Fibroblast of peridontal ligament (primary cell): ENCODE results near the gene CEP70.
"Not testable (repeated sequence)": the region's sequence is repeated elsewhere in the genome, so short reads cannot be mapped to it uniquely, and the experiment has no call there.

ENCODE experiments used
- DNase-seq: peaks from one replicate; pipeline ENCODE4 v3.0.0-alpha.2; 2010; ENCODE audit errors: extremely low read depth

Gene CEP70

DNA sequence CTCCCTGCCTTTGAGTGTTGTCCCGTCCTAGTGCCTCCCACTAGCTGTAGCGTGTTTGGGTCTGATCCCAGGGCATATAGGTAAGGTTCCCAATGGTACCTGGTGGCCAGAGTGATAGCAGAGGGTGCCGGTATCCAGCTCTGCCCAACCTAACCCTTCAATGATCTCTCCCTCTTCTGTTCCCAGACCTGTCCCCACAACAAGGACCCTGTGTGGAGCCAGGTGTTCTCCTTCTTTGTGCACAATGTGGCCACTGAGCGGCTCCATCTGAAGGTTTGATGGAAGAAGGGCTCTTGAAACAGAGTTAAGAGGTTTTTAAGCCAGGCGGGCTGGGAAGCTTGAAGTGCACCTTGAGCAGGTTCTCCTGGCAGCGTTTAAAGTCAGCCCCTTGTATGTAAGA, 124.2 kb downstream of the CEP70 start:
- no peak for DNase-seq

DNA sequence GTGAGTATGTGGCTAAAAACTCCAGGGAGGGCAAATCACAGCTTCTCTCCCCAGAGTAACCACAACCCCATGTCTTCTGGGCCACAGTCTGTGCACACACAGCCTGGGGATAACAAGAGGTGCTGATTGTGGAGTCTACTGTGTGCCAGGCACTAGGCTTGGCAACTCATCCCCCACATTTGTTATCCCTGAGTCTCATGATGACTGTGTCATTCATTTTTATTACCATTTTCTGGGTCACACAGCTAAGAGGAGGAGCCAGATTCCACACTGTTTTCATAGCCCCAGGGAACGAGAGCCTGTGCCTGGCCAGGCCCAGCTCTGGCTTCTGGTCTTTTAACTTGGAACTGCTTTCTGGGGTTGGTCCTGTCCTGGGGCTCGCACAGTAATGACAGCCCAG, 125.2 kb downstream of the CEP70 start:
- DNase-seq: no peak

DNA sequence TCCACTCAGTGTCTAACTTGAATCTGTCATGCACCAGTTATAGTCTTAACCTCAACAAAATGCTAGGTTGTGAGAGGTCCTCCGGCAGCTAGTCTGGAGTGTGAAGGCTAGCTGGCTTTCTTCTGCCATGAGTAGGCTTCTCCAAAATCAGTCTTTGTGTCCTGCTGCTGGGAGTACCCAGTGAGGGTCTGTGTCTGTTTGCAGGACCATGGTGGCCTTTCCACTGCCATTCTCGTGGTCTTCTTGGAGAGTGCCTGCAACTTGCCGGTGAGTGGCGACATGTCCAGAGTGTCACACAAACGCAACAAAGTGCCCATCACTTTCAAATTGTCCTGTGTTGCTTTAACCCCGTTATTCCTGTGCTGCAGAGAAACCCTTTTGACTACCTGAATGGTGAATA, 125.6 kb downstream of the CEP70 start:
- no peak for DNase-seq

DNA sequence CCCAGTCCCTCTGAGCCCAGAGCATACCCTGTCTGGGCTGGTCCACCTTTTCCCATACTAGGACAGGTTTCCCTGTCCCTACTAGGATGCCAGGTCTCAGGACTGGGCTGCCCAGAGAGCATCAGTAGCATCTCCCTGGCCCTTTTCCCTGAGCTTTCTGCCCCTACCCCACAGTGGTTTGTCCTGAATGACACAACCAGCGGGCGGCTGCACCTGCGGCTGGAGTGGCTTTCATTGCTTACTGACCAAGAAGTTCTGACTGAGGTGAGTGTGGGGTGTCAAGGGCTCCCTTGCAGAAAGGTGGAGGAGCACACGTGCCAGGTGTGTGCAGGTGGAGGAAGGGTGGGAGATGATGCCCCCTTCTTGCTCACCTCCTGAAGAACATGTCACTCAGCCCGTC, 126.1 kb downstream of the CEP70 start:
- no peak for DNase-seq

DNA sequence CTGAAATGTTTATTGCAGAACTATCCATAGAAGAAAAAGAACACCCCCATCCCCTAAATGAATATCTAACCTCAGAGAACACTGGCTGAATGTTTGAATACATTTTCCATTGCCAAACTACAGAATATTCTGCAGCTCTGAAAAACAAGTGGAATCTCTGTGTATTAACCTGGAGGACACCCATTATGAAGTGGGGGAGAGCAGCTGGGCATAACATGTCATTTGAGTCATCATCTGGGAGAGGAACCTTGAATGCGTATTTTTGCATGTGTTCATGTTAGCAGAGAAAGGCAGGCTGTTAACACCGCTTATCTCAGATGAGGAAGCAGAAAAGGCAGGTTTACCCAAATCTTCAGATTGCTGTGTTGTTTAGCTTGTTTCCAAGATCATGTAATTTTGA, 128.1 kb downstream of the CEP70 start:
- DNase-seq: no peak

DNA sequence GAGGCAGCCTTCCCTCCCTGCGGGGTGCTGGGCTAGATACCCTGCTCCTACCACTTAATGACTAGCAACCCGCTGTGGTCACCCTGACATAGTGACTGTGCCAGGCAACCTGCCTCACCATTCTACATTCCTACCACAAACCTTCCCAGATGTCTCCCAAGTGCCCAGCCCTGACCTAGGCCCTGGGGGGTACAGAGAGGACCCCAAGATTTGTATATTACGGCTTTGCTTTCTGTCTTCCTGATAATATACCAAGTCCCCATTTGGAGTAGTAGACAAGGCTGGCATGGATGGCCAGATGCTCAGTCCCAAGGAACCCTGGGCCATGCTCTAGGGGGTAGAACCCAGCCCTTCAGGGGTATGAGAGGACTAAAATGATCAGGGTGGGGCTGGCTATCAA, 128.6 kb downstream of the CEP70 start:
- no peak for DNase-seq

DNA sequence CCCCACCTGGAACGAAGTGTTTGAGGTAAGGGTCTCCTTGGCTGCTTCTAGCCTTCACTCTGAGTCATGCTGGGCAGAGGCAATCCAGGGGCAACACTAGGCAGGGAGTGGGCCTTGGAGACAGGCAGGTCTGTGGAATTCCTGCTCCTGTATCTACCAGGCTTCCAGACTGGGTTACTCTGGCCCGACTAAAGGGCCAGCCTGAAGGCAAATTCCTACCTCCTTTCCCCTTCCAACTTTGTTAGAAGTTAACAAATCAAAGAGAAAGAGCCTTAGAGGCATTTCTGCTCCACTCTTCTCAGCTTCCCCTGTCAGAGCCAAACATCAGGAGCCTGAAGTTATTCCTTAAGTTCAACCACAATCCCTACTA, 129.6 kb downstream of the CEP70 start:
- no peak for DNase-seq

DNA sequence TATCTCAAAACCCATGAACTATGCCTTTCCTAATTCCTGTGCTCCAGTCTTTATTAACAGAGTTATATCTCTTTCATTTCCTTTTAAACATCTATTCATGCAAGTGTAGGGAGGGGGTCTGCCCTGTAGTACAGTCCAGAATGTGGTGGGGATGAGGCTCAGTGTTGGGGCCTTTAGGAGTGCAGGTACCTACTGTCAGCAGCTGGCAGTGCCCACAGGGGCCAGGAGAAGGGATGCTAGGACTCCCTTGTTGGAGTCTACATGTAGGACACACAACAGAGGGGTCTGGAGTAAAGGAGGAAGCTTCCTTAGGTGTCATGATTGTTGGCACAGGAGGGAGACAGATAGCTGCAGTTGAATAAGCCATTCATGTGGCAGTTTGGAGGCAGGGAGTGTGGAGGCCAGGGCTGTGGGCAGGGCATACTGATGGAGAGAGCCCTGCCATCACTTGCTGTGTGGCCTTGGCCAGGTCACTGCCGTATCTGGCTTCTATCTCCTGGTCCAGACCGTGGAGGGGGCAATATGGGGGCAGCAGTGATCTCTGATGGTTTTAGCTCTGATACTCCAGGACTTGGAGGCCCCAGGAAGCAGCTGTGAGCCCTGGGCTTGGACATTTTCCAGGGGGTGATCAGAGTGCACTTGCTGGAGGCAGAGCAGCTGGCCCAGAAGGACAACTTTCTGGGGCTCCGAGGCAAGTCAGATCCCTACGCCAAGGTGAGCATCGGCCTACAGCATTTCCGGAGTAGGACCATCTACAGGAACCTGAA, 130.2 kb downstream of the CEP70 start:
- no peak for DNase-seq

DNA sequence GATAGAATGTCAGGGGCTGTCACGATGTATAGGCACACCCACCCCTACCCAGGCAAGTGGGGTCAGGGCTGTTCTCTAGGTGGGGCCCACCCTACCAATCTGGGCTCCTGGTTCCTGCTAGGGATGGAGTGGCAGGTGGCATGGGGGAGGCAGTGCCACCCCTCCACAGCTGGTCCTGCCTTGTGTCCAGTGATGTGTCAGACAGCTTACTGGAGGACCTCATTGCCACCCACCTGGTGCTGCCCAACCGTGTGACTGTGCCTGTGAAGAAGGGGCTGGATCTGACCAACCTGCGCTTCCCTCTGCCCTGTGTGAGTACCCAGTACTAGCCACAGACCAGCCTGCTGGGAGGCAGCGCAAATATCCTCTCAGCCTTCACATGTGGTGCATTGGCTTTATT, 132.2 kb downstream of the CEP70 start:
- DNase-seq: no peak

DNA sequence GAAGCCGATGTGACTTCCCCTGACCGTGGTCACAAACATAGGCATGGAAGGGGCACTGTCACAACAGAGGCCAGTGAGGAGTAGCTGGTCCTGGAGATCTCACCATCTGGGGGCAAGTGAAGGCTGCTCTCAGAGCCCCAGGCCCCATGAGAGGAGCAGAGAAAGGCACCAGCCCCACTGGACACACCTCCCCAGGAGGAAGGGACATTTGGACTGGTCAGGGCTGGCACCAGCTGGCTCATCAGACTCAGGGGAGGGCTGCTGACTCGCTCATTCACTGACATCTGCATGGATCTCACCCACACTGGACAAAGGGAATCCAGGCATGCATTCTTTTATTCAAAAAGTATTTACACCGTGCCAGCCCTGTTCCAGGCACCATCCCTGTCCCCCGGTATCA, 132.8 kb downstream of the CEP70 start:
- DNase-seq: peak; percentile 18

DNA sequence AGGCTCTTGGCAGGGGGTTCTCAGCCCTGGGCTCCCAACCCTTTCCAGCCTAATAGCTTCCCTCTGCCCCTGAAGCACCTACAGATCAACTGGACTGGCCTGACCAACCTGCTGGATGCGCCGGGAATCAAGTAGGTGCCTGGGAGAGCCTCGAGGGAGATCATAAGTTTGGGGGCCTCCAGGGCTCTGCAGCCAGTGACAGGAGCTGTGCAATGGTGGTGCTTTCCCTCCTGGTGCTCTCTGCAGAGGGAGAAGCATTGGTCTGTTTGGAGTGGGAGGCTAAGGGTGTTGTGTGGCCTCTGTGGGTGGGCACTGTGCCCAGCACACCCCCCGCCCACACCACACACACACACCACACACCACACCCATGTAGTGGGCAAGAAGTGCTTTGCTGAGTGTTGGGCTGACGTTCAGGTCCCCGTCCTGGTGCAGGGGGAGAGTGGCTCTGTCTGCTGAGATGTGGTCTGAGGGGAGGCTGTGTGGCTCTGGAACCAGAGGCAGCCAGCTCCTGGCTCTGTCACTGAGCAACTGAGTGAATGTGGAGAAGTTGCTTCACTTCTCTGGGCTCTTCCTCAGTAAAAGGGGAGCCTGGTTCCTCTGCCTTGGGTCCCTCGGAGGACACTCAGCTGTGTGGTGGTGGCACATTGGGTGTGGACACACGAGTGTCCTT, 133.4 kb downstream of the CEP70 start:
- no peak for DNase-seq

DNA sequence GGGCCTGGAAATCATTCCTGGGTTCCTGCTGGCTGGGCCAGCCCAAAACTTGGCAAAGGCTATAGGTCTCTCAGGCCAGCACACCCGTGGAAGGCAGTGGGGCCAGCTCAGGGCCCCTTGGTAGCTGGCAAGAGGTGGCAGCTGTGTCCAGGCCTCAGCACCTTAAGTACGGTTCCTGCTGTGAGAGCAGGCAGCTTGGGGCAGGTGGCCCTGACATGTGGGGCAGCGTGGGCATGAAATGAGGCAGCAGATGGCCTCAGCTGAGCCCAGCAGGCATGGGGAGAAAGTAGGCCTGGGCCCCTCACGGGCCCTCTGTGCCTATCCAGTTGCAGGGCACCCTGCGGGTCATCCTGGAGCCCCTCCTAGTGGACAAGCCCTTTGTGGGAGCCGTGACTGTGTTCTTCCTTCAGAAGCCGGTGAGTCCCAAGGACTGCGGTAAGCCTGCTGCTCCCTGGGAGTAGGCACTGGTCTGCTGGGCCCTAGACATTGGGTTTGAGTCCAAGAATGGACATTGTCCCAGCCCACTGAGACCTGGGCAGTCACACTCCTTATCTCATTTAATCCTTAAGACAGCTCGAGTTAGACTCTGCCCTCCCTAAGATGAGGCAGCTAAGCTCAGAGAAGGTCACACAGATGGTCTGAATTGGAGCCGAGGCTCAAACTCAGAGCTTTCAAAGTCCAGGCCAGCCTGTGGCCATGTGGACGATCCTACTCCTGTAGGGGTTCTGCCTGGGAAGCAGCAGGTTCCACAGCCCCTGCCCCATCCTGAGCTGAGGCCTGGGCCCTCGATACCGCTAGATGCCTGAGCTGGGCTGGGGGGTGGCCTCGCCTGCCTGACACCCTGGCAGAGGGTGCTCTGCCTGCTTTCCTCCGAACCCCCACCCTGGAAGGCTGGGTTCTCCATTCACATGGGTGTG, 134.2 kb downstream of the CEP70 start:
- DNase-seq: no peak

DNA sequence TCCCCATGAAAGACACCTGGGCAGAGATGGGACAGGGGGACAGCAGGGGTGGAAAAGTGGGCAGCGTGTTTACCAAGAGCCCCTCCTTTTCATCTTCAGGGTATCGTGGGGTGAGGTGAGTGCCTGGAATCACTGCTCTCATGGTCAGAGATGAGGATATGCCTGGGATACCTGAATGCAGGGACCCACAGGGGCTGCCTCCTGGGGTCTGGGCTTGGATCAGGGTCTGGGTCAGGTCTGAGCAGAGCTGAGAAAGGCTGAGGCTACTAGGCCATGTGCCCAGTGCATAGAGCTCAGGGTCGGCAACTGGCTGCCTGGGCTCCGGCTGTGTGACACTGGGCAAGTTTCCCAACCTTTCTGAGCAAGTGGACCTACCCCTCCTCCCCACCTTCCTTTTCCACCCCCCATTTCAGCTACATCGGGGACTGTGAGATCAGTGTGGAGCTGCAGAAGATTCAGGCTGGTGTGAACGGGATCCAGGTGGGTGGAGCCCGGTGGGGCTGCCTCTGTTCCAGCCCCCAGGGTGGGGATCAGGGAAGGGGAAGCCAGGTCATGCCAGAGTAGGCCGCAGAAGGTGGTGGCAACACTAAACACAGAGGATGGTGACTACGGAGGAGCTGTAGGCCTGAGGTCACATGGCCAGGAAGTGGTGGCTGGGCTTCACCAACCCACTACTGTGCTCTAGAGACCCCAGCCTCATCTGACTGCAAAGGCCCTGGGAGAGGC, 135.1 kb downstream of the CEP70 start:
- DNase-seq: no peak

DNA sequence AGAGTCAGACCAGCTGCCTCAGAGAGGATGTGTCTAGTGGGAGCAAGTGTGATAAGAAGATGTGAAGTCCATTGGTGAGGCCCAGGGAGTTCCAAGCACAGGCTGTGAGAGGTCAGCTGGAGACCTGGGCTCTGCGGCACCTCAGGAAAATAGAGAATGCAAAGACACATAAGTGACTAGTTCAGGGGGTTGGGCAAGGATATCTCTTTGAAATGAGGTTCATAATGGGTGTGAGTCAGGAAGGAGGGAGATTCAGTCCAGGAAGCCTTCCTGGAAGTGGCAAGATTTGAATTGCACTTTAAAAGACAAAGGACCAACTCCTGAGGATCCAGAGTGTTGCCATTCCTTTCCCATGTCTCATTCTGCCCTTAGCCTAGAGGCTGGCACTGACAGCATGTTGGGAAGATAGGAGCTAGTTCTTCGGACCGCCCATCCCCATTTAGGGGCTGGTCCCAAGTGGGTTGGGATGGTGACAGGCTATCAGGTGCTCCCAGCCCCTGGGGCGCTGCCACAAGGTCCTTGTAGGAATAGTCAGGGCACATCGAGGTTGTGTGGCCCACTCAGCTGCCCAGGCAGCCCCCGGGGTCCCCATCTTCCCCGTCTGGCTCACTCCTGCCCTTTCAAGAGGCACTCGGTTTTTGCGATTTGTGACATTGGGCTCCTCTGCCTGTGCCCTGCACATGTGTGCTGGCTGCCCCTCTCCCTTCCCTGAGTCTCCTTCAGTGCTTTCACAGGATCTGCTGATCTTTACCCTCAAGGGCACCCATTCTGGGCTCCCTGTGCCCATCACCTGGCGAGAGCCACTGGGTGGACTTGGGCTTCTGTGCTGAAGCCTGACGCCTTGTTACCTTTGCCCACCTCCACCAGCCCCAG, 136.0 kb downstream of the CEP70 start:
- DNase-seq: no peak

DNA sequence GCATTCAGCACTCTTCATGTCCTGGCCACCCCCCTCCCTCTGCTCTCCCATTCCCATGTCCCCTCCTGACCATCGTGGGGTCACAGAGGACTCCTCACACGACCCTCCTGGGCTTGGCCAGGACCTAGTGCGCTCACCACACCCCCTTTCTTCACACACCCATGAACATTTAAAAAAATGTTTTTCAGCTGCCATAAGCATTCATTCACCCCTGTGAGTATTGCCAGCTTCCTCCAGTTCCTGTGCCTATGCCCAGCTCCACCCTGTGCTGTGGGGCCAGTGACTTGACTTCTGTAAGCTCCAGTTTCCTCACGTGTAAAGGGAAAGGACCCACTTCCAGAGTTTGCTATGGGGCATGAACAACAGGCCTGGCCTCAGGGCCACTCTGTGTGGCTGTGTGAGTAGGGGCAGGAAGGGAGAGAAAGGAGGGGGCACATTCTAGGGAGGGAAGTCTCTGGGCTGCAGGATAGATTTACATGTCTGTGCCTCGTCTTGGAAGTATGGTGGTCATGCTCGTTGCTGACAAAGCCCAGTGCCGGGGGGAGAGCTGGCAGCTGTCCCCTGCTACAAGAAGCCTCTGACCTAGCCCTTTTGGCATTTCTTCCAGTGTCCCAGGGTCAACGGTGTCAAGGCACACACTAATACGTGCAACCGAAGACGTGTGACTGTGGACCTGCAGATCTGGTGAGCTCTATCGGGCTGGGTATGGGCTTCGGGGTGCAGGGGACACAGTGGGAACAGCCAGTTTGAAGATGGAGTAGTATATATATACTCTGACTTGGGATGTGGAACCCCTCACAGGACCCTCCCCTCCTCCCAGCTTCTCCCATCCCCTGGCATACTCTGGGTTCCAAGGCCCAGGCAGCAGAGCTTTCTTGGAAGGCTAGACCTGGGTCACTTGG, 136.8 kb downstream of the CEP70 start:
- no peak for DNase-seq

DNA sequence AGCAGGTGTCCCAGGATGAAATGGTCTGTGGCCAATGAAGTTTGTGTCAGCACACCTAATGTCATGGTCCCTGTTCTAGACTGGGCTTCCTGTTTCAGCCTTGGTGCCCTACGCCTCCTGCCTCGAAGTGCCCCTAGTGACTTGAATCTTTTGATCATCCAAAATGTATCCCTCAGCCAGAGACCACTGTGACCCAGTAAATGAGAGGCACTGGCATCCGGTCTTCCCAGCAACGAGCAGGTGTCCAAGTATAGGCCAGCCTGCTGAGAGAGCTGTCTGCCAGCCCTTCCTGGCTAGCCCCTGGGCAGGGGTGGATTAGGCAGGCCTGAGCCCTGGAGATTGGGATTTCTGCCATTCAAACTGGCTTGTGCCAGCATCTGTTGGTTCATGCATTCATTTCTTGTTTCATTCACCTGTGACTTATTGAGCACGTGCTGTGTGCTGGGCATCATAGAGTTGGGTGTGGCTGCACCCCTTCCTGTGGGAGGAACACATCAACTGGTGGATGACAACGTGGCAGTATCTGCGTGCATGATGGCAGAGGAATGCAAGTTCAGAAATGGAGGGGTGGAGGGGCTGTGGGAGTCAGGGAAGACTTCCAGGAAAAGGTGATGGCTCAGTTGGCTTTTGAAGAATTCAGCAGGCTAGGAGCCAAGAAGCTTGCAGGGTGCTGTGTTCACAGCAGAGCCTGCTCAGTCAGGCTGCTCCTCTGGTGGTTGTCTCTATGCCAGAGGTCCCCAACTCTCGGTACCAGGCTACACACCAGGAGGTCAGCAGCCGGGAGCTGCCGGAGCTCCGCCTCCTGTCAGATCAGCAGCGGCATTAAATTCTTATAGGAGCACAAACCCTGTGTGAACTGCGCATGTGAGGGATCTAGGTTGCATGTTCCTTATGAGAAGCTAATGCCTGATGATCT, 138.0 kb downstream of the CEP70 start:
- no peak for DNase-seq

DNA sequence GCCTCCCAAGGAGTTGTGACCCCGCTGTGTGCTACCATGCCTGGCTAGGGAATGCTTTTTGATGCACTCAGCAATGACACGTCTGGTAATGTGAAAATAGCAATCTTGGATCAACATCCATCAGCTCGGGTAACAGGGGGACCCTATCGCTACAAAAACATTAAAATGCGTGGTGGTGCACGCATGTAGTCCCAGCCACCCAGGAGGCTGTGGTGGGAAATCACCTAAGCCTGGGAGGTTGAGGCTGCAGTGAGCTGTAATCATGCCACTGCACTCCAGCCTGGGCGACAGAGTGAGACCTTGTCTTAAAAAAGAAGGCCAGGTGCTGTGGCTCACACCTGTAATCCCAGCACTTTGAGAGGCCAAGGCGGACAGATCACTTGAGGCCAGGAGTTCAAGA, 140.1 kb downstream of the CEP70 start:
- not testable (repeated sequence) for DNase-seq

DNA sequence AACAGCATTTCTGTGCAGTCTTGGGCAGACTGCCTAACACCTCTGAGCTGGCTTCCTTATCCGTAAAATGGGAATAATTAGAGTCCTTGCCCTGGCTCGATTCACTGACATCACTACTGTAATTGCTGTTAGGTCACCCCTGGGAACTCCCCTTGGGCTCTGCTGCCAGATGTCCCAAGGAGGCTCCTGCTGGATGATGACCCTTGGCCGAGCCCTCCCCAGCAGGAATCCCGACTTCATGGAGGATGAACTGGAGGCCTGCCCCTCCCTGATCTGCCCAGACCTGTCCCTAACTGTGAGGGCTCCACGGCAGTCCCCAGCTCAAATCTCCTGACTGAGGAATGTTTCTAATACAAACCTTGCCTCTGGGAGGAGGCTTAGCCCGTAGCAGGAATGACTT, 141.6 kb downstream of the CEP70 start:
- no peak for DNase-seq
